IPS-NIHi7 (cell line): Measurements from ENCODE around the gene ADAMTS16.

Experiments used
- DNase-seq: peaks from one replicate; pipeline ENCODE4 v3.0.0; 2012; ENCODE audit warnings: mixed read lengths; ENCODE audit errors: extremely low spot score

ADAMTS16 gene

GRCh38 chr5:5221724-5222123 is 81.6 kb downstream of the ADAMTS16 start:
- no peak for DNase-seq

GRCh38 chr5:5231576-5231975 is 91.4 kb downstream of the ADAMTS16 start:
- DNase-seq = no peak

GRCh38 chr5:5234912-5235311 is 94.8 kb downstream of the ADAMTS16 start:
- no peak for DNase-seq

GRCh38 chr5:5235685-5236084 is 95.6 kb downstream of the ADAMTS16 start:
- no peak for DNase-seq

GRCh38 chr5:5239191-5239590 is 99.1 kb downstream of the ADAMTS16 start:
- DNase-seq = no peak

GRCh38 chr5:5240234-5240633 is 100.1 kb downstream of the ADAMTS16 start:
- no peak for DNase-seq

- DNase-seq = no peak
These were observed 101.9 kb downstream of the ADAMTS16 start for GRCh38 chr5:5242056-5242455.

- DNase-seq = no peak
These were observed 106.6 kb downstream of the ADAMTS16 start for GRCh38 chr5:5246736-5247135.

- no peak for DNase-seq
These were observed 110.6 kb downstream of the ADAMTS16 start for GRCh38 chr5:5250758-5251157.

- no peak for DNase-seq
These were observed 112.0 kb downstream of the ADAMTS16 start for GRCh38 chr5:5252106-5252505.

- no peak for DNase-seq
These were observed 117.2 kb downstream of the ADAMTS16 start for GRCh38 chr5:5257353-5257752.

GRCh38 chr5:5258564-5258963 is 118.4 kb downstream of the ADAMTS16 start:
- DNase-seq = no peak

- DNase-seq = no peak
These were observed 124.6 kb downstream of the ADAMTS16 start for GRCh38 chr5:5264727-5265126.

- DNase-seq = no peak
These were observed 126.2 kb downstream of the ADAMTS16 start for GRCh38 chr5:5266297-5266696.

GRCh38 chr5:5270161-5270560 is 130.0 kb downstream of the ADAMTS16 start:
- no peak for DNase-seq

- DNase-seq = peak; percentile 85
These were observed 131.0 kb downstream of the ADAMTS16 start for GRCh38 chr5:5270958-5271785.

- DNase-seq = no peak
These were observed 131.7 kb downstream of the ADAMTS16 start for GRCh38 chr5:5271786-5272321.

GRCh38 chr5:5273398-5273797 is 133.3 kb downstream of the ADAMTS16 start:
- no peak for DNase-seq

GRCh38 chr5:5273976-5274375 is 133.8 kb downstream of the ADAMTS16 start:
- DNase-seq = no peak

- no peak for DNase-seq
These were observed 135.1 kb downstream of the ADAMTS16 start for GRCh38 chr5:5275211-5275610.

- no peak for DNase-seq
These were observed 136.3 kb downstream of the ADAMTS16 start for GRCh38 chr5:5276430-5276829.

GRCh38 chr5:5276951-5277517 is 136.9 kb downstream of the ADAMTS16 start:
- no peak for DNase-seq

GRCh38 chr5:5278201-5278814 is 138.2 kb downstream of the ADAMTS16 start:
- DNase-seq = no peak
